NCI-H2196 (cell line): Measurements from ENCODE around the gene KIF5A.

Experiments
- DNase-seq: peaks from one replicate; lab custom pipeline; 2025; ENCODE audit not compliant: unreplicated experiment; lab: John Stamatoyannopoulos, UW

The KIF5A gene

DNA sequence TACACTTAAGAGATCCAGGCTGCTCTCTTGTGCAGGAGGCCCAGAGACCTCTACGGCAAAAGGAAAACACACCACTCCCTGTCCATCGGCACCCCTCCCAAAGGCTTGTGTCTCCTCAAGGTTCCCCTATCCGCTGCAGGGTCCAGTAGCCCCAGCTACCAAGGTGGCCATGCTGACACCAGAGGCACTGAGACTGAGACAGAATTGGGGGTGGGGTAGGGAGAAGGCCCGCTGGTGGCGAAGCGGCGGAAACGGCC, 30.1 kb upstream of the KIF5A start:
- DNase-seq = no peak

DNA sequence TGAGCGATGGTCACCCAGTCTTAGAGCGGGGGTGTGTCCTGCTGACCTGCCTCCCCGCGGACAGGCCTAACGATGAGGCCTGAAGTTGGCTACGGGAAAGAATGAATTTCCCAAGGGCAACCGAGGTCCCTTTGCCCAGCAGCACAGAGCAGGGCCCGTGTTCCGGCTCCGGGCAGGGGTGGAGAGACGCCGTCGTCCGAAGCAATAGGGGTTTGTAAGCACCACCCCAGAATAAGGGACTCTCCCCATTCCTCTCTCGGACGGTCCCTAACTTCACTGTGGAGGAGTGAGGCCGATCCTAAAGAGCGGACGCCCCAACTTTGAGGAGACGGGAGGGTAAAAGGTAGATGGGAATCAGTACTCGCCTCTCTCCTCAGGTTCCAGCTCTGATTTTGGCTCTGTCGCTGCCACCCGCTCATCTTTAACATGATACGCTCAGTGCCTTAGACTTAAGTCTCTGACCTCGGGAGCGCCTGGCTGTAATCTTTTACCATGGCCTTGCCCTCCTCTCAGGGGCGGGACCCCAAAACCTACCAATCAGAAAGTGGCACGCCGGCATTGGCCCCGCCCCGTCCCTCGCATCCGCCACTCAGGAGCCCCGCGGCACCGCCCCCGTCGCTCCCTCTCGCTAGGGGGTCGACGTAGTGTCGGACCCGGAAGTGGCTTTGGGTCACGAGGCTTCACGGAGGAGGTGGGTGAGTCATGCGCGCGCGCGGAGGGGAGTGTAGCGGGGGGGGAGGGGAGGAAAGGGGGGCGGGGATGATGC, 29.6 kb upstream of the KIF5A start, which contains the start of gene DDIT3:
Gene DDIT3, minus strand, starts transcription at position 462 of the 766 bp plus-strand sequence. CDS start 3,108 bp downstream, outside the sequence.
- peak; percentile 99 for DNase-seq

DNA sequence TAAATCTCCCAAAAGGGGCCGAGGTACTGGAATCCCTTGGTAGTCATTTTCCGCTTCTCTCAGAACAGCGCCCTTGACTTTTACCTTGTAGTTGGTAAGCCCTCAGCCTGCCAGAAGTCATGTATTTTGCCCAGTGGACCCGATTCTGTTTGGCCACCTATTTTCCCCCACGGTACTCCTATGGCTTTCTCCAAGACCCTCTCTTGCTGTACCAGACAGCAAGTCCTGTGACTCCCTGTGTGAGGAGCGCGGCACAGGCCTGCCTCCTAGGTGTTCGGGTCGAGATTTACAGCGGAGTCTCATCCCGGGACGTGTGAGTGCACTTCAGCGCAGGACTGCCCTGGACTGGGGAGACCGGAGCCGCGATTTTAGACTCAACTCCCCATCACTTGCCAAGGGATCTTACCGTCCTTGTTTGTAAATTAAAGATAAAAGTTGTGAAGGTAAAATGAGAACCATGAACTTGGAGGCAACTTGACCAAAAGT, 28.3 kb upstream of the KIF5A start:
- DNase-seq = no peak

DNA sequence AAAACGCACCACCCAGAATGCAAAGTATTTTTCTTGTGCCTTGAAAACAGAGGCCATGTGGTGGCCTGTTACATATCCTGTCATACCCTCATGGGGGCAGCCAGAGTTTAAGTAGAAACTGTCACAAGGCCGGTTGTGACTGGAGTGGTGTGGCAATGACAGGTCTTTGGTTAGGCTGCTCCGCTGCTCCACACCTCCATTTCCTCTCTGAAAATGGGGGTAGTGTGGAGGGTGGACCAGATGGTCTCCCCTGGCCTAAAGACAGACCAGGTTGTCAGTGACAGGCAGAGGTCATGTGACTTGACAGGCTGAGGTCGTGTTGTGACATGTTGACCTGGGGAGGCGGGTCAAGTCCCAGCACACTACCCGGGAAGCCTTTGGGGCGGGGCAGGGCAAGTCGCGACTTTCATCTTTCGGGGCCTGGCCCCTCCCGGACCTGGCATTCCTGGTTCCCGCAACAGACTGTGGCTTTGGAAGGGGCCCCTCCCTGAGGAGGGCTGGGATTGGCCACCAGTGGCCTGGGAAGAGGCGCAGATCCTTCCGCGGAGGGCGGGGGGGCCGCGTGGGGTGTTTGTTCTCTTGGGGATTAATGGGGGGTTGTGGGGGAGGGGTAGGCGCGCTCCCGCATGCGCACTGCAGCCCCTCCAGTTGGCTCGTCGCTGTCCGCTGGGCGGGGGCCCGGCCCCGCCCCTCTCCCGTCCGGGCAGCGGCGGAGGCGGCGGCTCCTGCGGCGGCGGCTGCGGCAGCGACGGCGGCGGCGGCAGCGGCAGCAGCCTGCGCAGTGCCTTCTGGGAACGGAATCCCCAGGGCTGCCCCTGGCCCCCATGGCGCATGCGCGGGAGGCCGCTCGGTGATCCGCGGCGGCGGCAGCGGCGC, 27.6 kb upstream of the KIF5A start, which contains the start of gene MBD6:
Gene MBD6, plus strand, starts transcription at position 814 of the 876 bp plus-strand sequence. CDS start 1,480 bp downstream, outside the sequence.
- peak; percentile 87 for DNase-seq

DNA sequence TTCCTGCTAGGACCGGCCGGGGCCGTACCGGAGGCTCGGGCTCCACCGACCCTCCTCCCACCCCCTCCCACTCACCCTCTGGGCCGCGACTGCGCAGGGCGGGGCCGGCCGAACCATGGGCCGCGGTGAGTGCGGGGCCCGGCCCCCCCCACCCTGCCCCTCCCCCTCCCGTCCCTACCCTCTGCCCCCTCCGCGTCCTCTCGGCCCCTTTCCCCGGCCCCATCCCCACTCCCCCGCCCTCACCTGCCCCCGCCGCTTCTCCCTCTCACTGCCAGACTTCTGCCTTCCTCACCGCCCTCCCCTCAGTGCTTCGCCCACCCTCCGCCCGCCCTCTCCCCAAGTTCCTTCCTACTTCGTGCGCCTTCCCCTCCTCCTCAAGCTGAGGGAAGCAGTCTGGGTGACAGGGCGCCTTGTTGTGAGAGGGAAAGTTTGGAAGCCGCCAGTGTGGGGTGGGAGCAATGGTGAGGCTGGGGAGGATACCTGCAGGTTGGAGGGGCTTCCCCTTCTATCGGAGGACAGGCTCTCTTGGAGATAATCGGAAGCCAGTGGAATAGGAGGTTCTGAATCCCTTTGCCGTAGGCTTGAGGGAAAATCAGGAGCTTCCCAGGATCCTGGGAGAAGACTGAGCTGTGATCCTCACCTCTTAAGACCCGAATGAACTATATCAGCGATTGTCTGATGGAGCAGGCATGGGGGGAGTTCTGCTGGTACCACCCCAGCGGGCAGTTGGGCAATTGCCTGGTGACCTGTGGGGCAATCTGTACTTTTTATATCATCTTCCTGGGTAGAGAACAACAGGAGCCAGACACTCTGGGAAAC, 26.7 kb upstream of the KIF5A start:
- DNase-seq = no peak

DNA sequence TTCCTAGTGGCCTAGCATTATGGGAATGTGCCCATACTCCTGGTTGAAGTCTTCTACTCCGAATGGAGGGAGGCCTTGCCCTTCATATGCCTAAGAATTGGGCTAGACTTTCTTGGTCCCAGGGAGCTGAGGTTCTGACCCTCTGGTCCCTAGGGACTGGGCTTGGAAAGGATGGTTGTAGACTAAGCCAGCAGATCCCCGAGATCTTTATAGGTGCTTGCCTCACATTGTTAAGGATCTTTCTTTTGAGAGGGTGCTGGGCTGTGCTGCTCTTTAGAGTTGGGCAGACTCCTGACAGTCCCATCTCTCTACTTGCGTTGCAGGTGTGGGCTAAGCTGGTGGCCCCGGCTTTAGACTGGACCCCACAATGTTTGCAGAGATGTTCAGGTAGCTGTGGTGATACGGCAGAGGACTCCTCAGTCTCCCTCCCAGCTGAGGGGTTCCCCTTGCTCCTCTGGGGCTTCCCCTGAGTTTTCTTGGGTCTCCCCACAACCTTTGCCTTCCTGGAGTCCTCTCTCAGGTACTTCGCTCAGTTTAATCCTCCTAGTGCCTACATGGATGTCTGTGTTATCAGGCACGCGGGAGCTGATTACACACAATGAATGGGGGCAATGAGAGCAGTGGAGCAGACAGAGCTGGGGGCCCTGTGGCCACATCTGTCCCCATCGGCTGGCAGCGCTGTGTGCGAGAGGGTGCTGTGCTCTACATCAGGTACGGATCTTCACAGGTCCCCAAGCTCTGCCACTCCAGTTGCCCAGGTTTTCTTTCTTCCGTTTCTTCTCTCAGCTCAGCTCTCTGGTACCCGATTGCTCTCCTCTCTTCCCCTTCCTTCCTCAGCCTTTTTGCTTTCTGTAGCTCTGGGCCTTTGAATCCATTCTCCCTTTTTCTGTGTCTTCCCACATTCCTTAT, 25.9 kb upstream of the KIF5A start:
- DNase-seq = no peak

DNA sequence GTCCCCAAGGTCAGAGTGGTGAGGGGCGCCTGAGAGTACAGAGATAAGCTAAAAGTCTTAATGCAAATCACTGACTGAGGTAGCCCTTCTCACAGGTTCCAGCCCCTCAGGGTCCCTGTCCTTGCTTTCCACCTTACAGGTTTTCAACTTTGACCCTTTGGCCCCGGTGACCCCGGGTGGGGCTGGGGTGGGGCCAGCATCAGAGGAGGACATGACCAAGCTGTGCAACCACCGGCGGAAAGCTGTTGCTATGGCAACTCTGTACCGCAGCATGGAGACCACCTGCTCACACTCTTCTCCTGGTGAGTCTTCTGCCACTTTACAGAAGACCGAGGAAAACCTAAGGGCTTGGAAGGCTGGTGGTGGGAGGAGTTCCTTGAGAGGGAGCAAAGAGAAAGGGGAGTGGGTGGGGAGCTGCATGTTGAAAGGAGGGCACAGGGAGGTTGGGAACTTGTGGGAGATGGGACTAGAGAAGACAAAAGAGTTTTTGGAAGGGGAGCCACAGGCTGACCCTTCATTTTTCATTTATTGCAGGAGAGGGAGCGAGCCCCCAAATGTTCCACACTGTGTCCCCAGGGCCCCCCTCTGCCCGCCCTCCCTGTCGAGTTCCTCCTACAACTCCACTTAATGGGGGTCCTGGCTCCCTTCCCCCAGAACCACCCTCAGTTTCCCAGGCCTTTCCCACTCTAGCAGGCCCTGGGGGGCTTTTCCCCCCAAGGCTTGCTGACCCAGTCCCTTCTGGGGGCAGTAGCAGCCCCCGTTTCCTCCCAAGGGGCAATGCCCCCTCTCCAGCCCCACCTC, 24.8 kb upstream of the KIF5A start:
- DNase-seq = no peak

DNA sequence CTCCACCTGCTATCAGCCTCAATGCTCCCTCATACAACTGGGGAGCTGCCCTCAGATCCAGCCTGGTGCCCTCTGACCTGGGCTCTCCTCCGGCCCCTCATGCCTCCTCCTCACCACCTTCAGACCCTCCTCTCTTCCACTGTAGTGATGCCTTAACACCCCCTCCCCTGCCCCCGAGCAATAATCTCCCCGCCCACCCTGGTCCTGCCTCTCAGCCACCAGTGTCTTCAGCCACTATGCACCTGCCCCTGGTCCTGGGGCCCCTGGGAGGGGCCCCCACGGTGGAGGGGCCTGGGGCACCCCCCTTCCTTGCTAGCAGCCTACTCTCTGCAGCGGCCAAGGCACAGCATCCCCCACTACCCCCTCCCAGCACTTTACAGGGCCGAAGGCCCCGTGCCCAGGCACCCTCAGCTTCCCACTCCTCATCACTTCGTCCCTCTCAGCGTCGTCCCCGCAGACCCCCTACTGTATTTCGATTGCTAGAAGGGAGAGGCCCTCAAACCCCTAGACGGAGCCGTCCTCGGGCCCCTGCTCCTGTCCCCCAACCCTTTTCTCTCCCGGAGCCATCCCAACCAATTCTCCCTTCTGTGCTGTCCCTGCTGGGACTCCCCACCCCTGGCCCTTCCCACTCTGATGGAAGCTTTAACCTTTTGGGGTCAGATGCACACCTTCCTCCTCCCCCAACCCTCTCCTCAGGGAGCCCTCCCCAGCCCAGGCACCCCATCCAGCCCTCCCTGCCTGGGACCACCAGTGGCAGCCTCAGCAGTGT, 24.0 kb upstream of the KIF5A start:
- DNase-seq = no peak

DNA sequence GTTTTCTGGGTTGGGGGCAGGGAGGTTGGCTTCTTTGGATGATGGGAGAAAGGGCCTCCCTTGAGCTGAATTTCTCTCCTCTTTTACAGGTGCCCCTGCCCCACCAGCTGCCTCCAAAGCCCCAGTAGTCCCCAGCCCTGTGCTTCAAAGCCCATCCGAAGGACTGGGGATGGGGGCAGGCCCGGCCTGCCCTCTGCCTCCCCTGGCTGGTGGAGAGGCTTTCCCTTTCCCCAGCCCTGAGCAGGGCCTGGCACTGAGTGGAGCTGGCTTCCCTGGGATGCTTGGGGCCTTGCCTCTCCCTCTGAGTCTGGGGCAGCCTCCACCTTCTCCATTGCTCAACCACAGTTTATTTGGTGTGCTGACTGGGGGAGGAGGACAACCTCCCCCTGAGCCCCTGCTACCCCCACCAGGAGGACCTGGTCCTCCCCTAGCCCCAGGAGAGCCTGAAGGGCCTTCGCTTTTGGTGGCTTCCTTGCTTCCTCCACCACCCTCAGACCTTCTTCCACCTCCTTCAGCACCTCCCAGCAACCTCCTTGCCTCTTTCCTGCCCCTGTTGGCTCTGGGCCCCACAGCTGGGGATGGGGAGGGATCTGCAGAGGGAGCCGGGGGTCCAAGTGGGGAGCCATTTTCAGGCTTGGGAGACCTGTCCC, 23.2 kb upstream of the KIF5A start:
- DNase-seq = no peak

DNA sequence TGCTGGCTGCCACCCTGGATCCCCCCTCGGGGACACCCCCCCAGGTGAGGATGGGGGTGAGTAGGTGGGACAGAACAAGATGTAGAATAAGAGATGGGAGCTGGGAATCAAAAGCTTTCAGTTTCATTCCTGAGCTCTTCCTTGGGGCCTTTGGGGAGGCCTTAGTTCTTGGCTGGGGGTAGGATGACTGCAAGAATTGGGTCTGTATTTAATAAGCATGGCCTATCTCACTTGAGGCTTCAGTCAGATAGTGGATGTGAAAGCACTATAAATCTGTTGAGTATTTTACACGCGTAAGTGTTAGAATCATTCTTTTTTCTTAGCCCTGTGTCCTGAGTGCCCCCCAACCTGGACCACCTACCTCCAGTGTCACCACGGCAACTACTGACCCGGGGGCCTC, 22.7 kb upstream of the KIF5A start:
- no peak for DNase-seq

DNA sequence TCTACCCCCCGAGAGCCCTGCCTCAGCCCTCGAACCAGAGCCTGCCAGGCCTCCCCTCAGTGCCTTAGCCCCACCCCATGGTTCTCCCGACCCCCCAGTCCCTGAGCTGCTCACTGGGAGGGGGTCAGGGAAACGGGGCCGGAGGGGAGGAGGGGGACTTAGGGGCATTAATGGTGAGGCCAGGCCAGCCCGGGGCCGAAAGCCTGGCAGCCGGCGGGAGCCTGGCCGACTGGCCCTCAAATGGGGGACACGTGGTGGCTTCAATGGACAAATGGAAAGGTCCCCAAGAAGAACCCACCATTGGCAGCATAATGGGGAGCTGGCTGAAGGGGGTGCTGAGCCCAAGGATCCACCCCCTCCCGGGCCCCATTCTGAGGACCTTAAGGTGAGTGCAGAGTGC, 21.7 kb upstream of the KIF5A start:
- DNase-seq = no peak

DNA sequence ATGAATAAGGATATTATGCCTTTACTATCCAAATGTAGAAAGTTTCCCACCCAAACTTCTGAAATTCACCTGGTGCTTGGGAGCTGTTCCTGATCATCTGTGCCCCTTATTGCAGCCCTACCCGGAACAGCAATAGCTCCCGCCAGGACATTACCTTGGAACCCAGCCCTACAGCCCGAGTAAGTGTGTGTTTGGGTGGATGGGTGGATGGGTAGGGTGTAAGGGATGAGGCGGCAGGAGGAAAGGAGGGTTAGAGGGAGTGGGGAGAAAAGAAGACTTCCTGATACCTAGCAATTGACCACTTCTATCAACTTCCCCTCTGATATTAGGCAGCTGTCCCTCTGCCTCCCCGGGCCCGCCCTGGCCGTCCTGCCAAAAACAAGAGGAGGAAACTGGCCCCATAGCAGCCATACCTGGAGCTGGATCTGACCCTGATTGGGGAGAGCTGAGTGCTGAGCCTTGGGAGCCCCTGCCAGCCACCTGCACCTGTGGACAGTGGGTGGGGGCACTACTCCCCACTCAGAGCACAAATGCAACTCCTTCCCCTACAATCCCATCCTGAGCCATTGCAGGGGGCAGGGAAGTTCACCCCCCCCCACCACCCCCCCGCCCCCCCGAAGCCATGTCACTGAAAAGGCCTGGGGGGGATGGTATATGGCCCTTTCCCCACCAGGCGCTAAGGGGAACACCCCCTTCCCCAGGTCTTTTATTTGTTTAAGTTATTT, 20.9 kb upstream of the KIF5A start:
- no peak for DNase-seq

DNA sequence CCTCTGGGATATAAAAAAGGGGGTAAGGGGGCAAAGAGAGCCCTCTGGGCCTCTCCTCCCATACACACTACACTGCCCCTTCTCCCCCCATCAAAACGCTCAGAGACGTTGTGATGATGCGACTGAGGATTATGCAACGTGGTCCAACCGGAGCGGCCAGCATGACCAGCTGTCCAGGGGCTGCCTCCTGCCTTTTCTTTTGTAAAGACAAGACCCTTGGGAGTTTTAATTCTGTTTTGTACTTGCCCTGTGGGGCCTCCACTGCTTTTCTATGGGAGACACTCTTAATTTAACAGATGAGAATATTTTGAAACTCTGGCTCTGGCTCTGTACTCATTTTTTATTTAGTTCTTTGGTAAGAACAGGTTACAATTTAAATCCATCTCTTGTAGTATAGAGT, 20.0 kb upstream of the KIF5A start:
- DNase-seq = no peak

DNA sequence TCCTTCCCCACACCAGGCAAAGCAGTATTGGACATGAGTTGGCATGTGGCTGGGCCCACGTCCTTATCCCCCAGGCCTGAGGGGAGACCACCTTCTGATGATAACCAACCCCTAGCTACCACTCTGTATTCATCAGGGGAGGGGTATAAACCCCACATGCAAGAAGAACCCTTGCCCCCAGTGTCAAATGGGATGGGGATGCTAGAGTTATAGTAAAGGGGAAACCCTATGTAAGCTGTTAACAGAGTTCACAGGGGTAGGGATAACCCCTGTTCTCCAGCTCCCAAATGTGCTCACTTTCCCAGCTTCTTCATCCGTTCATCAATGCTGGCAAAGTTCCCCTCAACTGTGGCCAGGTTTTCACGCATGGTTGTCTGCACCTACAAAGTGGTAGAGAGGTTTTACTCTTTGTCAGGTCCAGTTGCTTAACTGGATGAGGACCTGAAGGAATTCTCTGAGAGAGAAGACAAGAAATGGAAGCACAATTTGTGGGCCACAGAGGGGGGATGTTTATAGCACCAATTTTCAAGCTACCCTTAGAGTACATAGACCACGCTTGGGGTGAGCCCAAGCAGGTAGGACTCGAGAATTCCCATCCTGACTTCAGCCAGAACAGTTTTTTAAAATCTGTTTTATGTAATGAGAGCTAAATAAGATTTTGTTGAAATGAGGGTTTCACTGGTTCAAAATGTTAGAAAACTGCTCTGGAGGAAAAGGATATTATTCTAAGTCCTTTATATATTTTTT, 19.3 kb upstream of the KIF5A start:
- DNase-seq = no peak

DNA sequence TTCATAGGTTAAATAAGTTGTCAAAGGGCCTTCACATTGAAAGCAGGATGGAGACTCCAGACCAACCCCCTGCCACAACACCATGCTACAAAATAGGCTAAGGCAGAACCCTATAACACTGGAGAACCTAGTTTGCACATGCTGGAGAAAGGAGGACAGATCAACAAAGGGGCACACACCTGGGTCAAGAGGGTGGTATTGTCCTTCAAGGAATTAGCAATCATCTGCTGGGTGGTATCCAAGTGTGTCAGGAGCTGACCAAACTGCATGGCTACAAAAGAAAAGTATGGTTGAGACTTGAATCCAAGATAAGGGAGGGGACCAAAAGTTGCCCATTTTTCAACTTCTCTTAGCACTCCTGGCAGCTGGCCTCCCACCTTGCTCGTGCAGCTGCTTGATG, 18.0 kb upstream of the KIF5A start:
- DNase-seq = no peak

DNA sequence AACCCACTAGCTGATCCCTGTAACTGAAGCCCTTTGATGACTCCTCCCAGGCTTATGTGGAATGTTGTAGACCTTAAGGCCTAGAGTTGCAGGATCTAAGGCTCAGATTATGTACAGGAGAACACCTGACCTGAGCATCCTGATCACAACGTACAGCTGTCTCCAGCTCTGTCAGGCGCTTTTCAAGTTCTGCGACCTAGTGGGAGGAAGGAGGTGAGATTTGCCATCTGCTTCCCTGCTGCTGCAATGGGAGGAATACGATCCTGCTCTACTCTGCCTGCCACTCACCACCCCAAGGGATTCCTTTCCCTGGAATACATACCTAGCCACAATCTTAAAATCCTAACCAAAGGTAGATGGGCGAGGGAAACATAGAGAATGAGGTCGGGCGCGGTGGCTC, 16.7 kb upstream of the KIF5A start:
- no peak for DNase-seq

DNA sequence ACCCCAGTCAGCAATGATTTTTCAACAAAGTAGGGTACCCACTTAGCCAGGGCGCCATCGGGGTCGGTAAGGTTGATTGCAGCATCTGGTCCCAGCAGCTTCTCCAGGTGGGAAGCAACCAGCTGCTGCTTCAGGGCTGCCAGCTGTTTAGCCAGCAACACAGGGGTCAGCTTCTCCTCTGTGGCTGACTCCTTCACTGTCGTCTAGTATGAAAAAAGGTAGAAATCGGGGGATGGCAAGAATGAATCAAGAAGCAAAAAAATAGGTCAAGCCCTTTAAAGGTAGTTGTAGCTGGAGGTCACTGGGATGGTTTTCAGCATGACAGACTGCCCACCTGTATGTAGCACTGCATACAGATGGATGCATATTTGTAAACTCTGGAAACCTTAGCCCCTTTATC, 15.6 kb upstream of the KIF5A start:
- DNase-seq = no peak
